Dendritic cell treated with granulocyte-macrophage colony-stimulating factor and Interleukin-4, amounts not matched to agents 40 ng/mL and 50 ng/mL, for 4 days (primary cell): ENCODE measurements around the gene SMARCA4.
A peak's percentile ranks its signal among the peaks of the same experiment; 100 is the strongest.

Experiments
- H3K27ac Mint-ChIP-seq: one replicate; pipeline ENCODE4 v1.8.0; 2022; ENCODE audit warnings: mild to moderate bottlenecking, mixed read lengths
- H3K27me3 Mint-ChIP-seq: one replicate; pipeline ENCODE4 v1.8.0; 2022; ENCODE audit warnings: mild to moderate bottlenecking, mixed read lengths
- H3K36me3 Mint-ChIP-seq: one replicate; pipeline ENCODE4 v1.8.0; 2022; ENCODE audit warnings: low read depth, mixed read lengths
- H3K4me1 Mint-ChIP-seq: one replicate; pipeline ENCODE4 v1.8.0; 2022; ENCODE audit warnings: low read depth, mixed read lengths
- H3K4me3 Mint-ChIP-seq: one replicate; pipeline ENCODE4 v1.8.0; 2022; ENCODE audit warnings: mild to moderate bottlenecking, moderate library complexity, mixed read lengths
- H3K9me3 Mint-ChIP-seq: one replicate; pipeline ENCODE4 v1.8.0; 2022; ENCODE audit warnings: mixed read lengths
- intact Hi-C: fragments of 100-400 bp; cut with micrococcal nuclease; formaldehyde crosslinking; loops from one replicate; pipeline ENCODE4 v1.15.0; 2022

Gene SMARCA4

DNA sequence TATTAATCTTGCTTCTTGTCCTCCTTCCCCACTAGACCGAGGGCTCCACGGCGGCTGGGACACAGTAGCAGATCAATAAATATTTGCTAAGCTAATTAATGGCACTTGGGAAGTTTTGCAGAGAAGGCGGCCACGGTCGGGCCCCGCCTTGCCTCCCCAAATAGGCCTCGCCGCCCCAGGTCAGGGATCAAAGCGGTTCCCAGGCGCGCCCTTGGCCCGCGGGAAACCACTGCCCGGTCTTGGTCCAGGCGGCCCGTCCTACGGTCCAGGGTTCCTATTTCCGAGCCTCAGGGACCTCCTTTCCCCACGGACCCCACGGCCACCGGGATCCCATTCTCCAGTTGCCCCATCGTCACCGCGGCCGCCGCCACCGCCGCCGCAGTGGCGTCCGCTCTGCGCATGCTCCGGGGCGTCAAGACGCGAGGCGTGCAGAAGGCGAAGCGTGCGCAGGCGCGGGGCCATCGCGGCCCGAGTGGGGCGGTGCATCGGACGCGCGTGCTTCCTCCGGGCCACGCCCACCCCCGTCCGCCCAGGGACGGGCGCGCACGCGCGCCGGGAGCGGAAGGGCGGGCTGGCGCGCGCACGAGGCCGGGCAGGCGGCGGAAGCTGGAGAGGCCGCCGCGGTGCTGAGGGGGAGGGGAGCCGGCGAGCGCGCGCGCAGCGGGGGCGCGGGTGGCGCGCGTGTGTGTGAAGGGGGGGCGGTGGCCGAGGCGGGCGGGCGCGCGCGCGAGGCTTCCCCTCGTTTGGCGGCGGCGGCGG is at the start of gene SMARCA4:
TSS of gene SMARCA4 (plus strand) at position 717 of the 759 bp plus-strand sequence. CDS start 23,122 bp downstream, outside the sequence.
- no peaks in the 10 kb centered on the region for H3K27me3 Mint-ChIP-seq
- H3K27ac Mint-ChIP-seq = peak within 1 kb of the TSS; percentile 91
- H3K4me1 Mint-ChIP-seq = peaks cover 37% of the 10 kb centered on the region
- no peaks in the 10 kb centered on the region for H3K9me3 Mint-ChIP-seq
- intact Hi-C loops = no loop called here
- H3K36me3 Mint-ChIP-seq = peaks cover 12% of the 10 kb centered on the region
- H3K4me3 Mint-ChIP-seq = peak within 1 kb of the TSS; percentile 83

- no peaks in the 10 kb centered on the region for H3K27me3 Mint-ChIP-seq
- intact Hi-C loops = no loop called here
- no peak overlapping the region for H3K27ac Mint-ChIP-seq
- no peaks in the 10 kb centered on the region for H3K9me3 Mint-ChIP-seq
- no peak overlapping the region for H3K4me3 Mint-ChIP-seq
- peaks cover 19% of the 10 kb centered on the region for H3K4me1 Mint-ChIP-seq
- peaks cover 93% of the 10 kb centered on the region for H3K36me3 Mint-ChIP-seq
These were observed 49.1 kb upstream of the SMARCA4 start for GRCh38 chr19:10911579-10912363.

GRCh38 chr19:10912619-10913018 is 48.2 kb upstream of the SMARCA4 start:
- no peaks in the 10 kb centered on the region for H3K27me3 Mint-ChIP-seq
- no peaks in the 10 kb centered on the region for H3K9me3 Mint-ChIP-seq
- H3K4me3 Mint-ChIP-seq = no peak overlapping the region
- peaks cover 97% of the 10 kb centered on the region for H3K36me3 Mint-ChIP-seq
- H3K27ac Mint-ChIP-seq = no peak overlapping the region
- H3K4me1 Mint-ChIP-seq = peaks cover 12% of the 10 kb centered on the region
- intact Hi-C loops = no loop called here

- H3K4me3 Mint-ChIP-seq = no peak overlapping the region
- peaks cover 97% of the 10 kb centered on the region for H3K36me3 Mint-ChIP-seq
- no peaks in the 10 kb centered on the region for H3K27me3 Mint-ChIP-seq
- intact Hi-C loops = no loop called here
- no peak overlapping the region for H3K27ac Mint-ChIP-seq
- no peaks in the 10 kb centered on the region for H3K4me1 Mint-ChIP-seq
- no peaks in the 10 kb centered on the region for H3K9me3 Mint-ChIP-seq
These were observed 47.0 kb upstream of the SMARCA4 start for GRCh38 chr19:10913716-10914340.

DNA sequence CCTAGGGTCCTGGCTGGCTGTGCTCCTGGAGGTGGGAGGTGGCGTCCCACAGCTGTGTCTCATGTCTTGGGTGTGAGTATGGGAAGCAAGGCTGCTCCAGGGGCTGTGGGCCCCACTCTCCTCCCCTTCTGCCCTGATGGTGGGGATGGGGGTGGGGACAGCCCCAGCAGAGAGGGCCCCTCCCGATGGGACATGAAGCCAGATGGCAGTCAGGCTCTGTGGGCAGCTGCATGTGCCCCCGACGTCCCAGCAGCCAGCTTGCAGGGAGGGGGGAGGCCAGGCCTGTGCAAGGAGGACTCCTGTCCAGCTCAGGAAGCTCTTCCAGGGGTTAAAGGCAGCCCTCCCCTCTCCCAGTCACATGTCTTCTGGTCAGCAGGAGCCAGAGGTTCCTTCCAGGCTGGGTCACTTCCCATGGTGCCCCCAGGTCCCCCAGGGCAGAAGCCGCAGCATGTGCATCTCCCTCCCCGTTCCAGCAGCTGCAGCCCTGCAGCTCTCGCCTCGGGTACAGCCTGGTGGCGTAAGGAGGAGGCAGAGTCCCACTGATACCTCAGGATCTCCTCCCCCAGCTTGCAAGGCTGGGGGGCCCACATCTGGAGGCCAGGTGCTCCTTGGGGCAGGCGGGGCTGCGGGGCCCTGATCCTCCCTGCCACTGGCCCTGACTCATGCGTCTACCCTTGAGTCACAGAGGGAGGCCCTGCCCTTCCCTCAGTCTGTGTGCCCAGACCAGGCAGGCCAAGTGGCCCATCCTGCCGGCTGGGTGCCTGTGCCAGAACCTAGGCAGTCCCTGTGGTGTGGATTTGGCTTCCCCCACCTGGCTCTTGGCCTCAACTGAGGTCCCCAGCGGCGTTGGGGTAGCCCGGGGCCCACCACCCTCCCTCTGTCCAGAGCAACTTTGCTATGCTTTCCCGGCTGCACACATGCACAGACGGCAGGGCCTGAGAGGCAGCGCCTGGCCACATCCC is 45.4 kb upstream of the SMARCA4 start:
- Mint-ChIP-seq H3K27ac (no peak overlapping the region), H3K36me3 (peaks cover 99% of the 10 kb centered on the region), H3K4me3 (no peak overlapping the region), H3K9me3 (no peaks in the 10 kb centered on the region), H3K27me3 (no peaks in the 10 kb centered on the region), H3K4me1 (no peaks in the 10 kb centered on the region)
- intact Hi-C loops = no loop called here

DNA sequence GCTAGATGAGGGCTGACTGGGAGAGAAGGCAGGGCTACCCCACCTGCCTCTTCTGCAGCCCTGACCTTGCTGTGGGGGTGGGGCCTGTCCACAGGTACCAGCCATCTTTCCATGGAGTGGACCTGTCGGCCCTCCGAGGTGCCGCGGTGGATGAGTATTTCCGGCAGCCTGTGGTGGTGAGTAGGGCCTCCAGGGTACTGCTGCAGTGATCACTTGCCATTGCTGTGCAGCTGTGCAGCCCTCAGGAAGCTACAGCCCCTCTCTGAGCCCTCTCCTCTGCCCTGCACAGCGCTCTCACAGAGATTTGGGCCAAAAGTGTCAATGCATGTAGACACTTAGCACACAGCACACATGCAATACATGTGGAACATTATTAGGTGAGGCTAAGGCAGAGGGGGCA is 44.2 kb upstream of the SMARCA4 start:
- intact Hi-C loops = no loop called here
- H3K27me3 Mint-ChIP-seq = no peaks in the 10 kb centered on the region
- H3K4me3 Mint-ChIP-seq = no peak overlapping the region
- no peaks in the 10 kb centered on the region for H3K4me1 Mint-ChIP-seq
- H3K9me3 Mint-ChIP-seq = no peaks in the 10 kb centered on the region
- H3K36me3 Mint-ChIP-seq = peaks cover 100% of the 10 kb centered on the region
- H3K27ac Mint-ChIP-seq = no peak overlapping the region

- peaks cover 100% of the 10 kb centered on the region for H3K36me3 Mint-ChIP-seq
- H3K27ac Mint-ChIP-seq = no peak overlapping the region
- intact Hi-C loops = no loop called here
These were observed 42.5 kb upstream of the SMARCA4 start for GRCh38 chr19:10918359-10918758.

DNA sequence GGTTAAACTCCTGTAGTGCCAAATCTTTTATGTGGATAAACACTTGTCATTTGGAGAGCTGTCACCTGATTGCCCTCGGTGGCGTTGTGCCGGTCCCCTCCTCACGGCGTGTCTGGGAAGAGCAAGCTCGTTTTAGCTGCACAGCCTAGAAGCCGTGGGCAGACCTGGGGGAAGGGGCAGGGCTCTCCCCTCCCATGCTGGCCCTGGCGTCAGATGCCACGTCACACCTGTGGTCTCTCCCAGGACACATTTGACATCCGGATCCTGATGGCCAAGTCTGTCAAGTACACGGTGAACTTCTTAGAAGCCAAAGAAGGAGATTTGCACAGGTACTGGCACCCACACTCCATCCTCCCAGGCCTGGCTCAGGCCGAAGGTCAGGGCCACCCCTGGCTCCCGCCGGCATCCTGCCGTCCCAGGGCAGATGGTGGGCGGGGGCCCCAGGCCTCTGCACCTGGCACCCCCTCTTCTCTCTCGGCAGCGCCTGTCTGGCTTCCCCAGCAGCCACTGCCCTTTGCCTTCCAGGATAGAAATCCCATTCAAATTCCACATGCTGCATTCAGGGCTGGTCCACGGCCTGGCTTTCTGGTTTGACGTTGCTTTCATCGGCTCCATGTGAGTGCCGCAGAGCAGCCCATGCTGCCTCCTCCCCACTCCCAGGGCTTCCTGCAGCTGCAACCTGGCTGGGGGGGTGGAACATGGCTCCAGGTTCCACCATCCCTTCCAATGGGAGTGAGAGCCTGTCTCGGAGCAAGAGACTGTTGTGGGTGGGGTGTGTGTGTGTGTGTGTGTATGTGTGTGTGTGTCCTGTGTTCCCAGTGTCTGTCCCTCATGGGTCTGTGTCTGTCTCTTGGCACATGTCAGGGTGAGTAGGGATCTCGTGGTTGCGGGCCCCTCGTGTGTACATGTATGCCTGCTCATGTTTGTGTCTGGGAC is 41.2 kb upstream of the SMARCA4 start:
- no peaks in the 10 kb centered on the region for H3K4me1 Mint-ChIP-seq
- no peak overlapping the region for H3K27ac Mint-ChIP-seq
- H3K27me3 Mint-ChIP-seq = no peaks in the 10 kb centered on the region
- no peak overlapping the region for H3K4me3 Mint-ChIP-seq
- peaks cover 100% of the 10 kb centered on the region for H3K36me3 Mint-ChIP-seq
- intact Hi-C loops = no loop called here
- no peaks in the 10 kb centered on the region for H3K9me3 Mint-ChIP-seq

More at GRCh38 chr19:10918359-10918758, 42.5 kb upstream of the SMARCA4 start:
- no peaks in the 10 kb centered on the region for H3K27me3 Mint-ChIP-seq
- H3K9me3 Mint-ChIP-seq = no peaks in the 10 kb centered on the region
- no peak overlapping the region for H3K4me3 Mint-ChIP-seq
- H3K4me1 Mint-ChIP-seq = no peaks in the 10 kb centered on the region

DNA sequence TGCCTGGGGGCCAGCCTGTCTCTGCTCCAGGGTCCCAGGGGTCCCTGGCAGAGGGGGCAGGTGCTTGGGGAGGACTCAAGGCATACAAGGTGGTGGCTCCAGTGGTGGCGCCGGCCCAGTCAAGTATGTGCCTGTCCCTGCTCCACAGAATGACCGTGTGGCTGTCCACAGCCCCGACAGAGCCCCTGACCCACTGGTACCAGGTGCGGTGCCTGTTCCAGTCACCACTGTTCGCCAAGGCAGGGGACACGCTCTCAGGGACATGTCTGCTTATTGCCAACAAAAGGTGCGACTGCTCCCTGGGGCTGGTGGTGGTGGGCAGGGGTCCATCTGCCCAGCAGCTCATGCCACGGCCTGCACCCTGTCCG is 40.6 kb upstream of the SMARCA4 start:
- H3K36me3 Mint-ChIP-seq = peaks cover 100% of the 10 kb centered on the region
- no peak overlapping the region for H3K4me3 Mint-ChIP-seq
- intact Hi-C loops = no loop called here
- no peak overlapping the region for H3K27ac Mint-ChIP-seq
- no peaks in the 10 kb centered on the region for H3K9me3 Mint-ChIP-seq
- no peaks in the 10 kb centered on the region for H3K27me3 Mint-ChIP-seq
- H3K4me1 Mint-ChIP-seq = no peaks in the 10 kb centered on the region

DNA sequence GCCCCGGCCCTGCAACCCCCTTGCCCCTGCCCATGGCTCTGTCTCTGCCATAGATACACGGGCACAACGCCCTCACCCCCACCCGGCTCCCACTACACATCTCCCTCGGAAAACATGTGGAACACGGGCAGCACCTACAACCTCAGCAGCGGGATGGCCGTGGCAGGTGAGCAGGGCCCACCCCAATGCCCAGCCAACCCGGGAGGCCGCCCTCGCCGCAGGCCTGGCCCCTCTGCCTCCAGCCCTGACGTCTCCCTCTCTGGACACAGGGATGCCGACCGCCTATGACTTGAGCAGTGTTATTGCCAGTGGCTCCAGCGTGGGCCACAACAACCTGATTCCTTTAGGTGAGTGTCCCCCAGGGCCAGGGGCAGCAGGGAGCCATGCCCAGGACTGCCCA is 40.0 kb upstream of the SMARCA4 start:
- intact Hi-C loops = no loop called here
- peaks cover 100% of the 10 kb centered on the region for H3K36me3 Mint-ChIP-seq

GRCh38 chr19:10921199-10921909 is 39.5 kb upstream of the SMARCA4 start:
- Mint-ChIP-seq H3K27me3 (no peaks in the 10 kb centered on the region), H3K27ac (no peak overlapping the region)
- intact Hi-C loops = no loop called here

More for the DNA sequence above, 40.0 kb upstream of the SMARCA4 start:
- Mint-ChIP-seq H3K4me3 (no peak overlapping the region), H3K27me3 (no peaks in the 10 kb centered on the region), H3K27ac (no peak overlapping the region), H3K9me3 (no peaks in the 10 kb centered on the region), H3K4me1 (no peaks in the 10 kb centered on the region)

GRCh38 chr19:10921910-10922637 is 38.8 kb upstream of the SMARCA4 start:
- no peaks in the 10 kb centered on the region for H3K27me3 Mint-ChIP-seq
- peaks cover under 1% of the 10 kb centered on the region for H3K4me1 Mint-ChIP-seq
- peaks cover 97% of the 10 kb centered on the region for H3K36me3 Mint-ChIP-seq
- H3K9me3 Mint-ChIP-seq = no peaks in the 10 kb centered on the region
- no peak overlapping the region for H3K4me3 Mint-ChIP-seq
- H3K27ac Mint-ChIP-seq = no peak overlapping the region
- intact Hi-C loops = no loop called here

More at GRCh38 chr19:10921199-10921909, 39.5 kb upstream of the SMARCA4 start:
- peaks cover 100% of the 10 kb centered on the region for H3K36me3 Mint-ChIP-seq
- H3K4me1 Mint-ChIP-seq = no peaks in the 10 kb centered on the region
- no peak overlapping the region for H3K4me3 Mint-ChIP-seq
- H3K9me3 Mint-ChIP-seq = no peaks in the 10 kb centered on the region
